Mononuclear cell (primary cell): ENCODE data around the gene SLC7A10. TPM values are rescaled to one million over a fixed set of nuclear protein-coding genes. Genes with fewer than 3 reads are reported as not detected.
"Not testable (repeated sequence)": the region's sequence is repeated elsewhere in the genome, so short reads cannot be mapped to it uniquely, and the experiment has no call there.

Source experiments
- H3K27me3 ChIP-seq: 2 replicates; pipeline ENCODE4 v1.6.0; 2011; ENCODE audit warnings: low read length, control low read depth; ENCODE audit not compliant: insufficient read depth
- H3K4me1 ChIP-seq: 2 replicates; pipeline ENCODE4 v1.5.1; 2011; ENCODE audit warnings: mild to moderate bottlenecking, low read length, control low read depth; ENCODE audit not compliant: insufficient read depth
- H3K4me3 ChIP-seq: 2 replicates; pipeline ENCODE4 v1.5.1; 2011; ENCODE audit warnings: mild to moderate bottlenecking, low read length, moderate library complexity
- H3K9me3 ChIP-seq: 2 replicates; pipeline ENCODE4 v1.5.1; 2011; ENCODE audit warnings: low read depth, mild to moderate bottlenecking, control low read depth, low read length
- total RNA-seq: library from RNA; depleted of rRNA; stranded (reverse); fragments of >200 nt; gene quantifications from one replicate; pipeline ENCODE4 v1.2.3, GENCODE V29; 2012

SLC7A10 gene
- total RNA-seq, 1 donor = not detected

GRCh38 chr19:33235269-33235995, 9.8 kb upstream of the SLC7A10 start:
- no peaks in the 10 kb centered on the region for H3K9me3 ChIP-seq
- no peaks in the 10 kb centered on the region for H3K27me3 ChIP-seq
- no peak overlapping the region for H3K4me3 ChIP-seq
- peaks cover 30% of the 10 kb centered on the region for H3K4me1 ChIP-seq

- Histone ChIP-seq H3K9me3 (no peaks in the 10 kb centered on the region), H3K4me3 (no peak overlapping the region), H3K27me3 (peaks cover 2% of the 10 kb centered on the region), H3K4me1 (peaks cover 30% of the 10 kb centered on the region)
Observed at GRCh38 chr19:33234736-33235135, 9.1 kb upstream of the SLC7A10 start.

GRCh38 chr19:33234092-33234491, 8.4 kb upstream of the SLC7A10 start:
- Histone ChIP-seq H3K4me1 (peaks cover 30% of the 10 kb centered on the region), H3K4me3 (no peak overlapping the region), H3K27me3 (peaks cover 7% of the 10 kb centered on the region), H3K9me3 (no peaks in the 10 kb centered on the region)

- H3K4me1 ChIP-seq = peaks cover 30% of the 10 kb centered on the region
- peaks cover 4% of the 10 kb centered on the region for H3K9me3 ChIP-seq
- peaks cover 14% of the 10 kb centered on the region for H3K27me3 ChIP-seq
- H3K4me3 ChIP-seq = no peak overlapping the region
Observed at GRCh38 chr19:33233056-33233873, 7.6 kb upstream of the SLC7A10 start.

DNA sequence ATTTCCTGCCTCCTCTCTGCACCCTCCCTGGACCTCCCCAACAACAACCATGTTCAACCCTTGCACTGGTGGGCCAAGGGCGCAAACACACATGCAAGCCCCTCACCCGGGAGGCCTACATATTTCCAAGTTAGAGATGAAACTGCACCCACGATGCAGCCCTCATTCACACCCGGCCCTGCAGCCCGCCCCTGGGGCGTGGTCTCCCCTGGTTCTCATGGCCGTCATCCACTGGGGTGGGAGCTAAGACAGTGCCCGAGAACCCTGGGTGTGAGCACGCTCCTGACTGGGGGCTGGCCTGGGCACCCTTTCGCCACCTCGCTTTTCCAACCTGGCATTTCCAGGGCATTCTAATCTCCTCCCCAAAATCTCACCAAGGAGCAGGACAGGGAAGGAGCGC, 7.0 kb upstream of the SLC7A10 start:
- Histone ChIP-seq H3K4me1 (peaks cover 30% of the 10 kb centered on the region), H3K27me3 (peaks cover 20% of the 10 kb centered on the region), H3K9me3 (peaks cover 11% of the 10 kb centered on the region), H3K4me3 (no peak overlapping the region)

GRCh38 chr19:33231511-33231910, 5.9 kb upstream of the SLC7A10 start:
- H3K9me3 ChIP-seq = peaks cover 12% of the 10 kb centered on the region
- no peak overlapping the region for H3K4me3 ChIP-seq

DNA sequence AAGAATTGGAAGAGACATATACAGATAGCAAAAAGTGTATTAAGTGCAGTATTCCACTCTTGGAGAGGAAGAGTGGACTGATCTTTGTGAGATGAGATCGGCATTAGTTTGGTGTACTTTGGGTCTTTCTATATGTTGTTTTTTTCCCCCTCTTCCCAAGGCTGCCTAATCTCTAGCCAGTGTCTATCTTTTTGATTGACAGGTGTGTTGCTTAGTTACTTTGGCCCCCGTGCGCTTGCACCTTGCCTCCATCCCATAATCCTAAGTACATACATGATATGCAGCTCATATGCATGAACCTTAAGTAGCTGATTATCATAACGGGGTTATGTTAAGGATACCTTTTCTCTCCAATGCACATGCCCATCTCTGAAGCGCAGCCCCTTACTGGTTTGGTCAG, 4.3 kb upstream of the SLC7A10 start:
- Histone ChIP-seq H3K4me3 (no peak overlapping the region), H3K27me3 (peaks cover 41% of the 10 kb centered on the region), H3K4me1 (peaks cover 38% of the 10 kb centered on the region), H3K9me3 (peaks cover 12% of the 10 kb centered on the region)

More at GRCh38 chr19:33231511-33231910, 5.9 kb upstream of the SLC7A10 start:
- Histone ChIP-seq H3K4me1 (peaks cover 31% of the 10 kb centered on the region), H3K27me3 (peaks cover 29% of the 10 kb centered on the region)

GRCh38 chr19:33227870-33228599, 2.4 kb upstream of the SLC7A10 start:
- H3K27me3 ChIP-seq = peaks cover 50% of the 10 kb centered on the region
- H3K4me3 ChIP-seq = no peak overlapping the region
- peaks cover 12% of the 10 kb centered on the region for H3K9me3 ChIP-seq
- H3K4me1 ChIP-seq = peaks cover 36% of the 10 kb centered on the region

DNA sequence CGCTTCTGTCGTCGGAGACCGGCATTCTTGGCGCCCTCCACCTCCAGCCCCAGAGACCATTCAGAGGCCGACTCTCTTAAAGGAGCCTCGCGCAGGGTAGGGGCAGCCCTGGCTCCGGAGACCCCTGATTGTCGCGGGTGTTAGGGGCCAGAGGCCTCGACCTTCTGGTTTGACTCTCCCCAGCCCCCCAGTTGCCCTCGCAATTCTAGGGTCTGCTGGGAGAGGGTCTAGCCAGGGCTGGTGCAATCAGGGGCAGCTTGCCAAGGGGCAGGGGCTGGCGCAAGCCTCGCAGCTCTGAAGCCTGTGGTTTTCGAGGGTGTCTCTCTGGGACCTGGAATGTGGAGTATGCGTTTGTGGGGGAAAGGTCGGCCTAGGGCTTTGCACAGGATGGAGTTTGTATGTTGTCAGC, 1.6 kb upstream of the SLC7A10 start:
- Histone ChIP-seq H3K9me3 (peaks cover 12% of the 10 kb centered on the region), H3K27me3 (peaks cover 50% of the 10 kb centered on the region), H3K4me1 (peaks cover 31% of the 10 kb centered on the region), H3K4me3 (no peak overlapping the region)

- H3K9me3 ChIP-seq = peaks cover 12% of the 10 kb centered on the region
- H3K4me3 ChIP-seq = peak overlapping the region; percentile 4
- peaks cover 26% of the 10 kb centered on the region for H3K4me1 ChIP-seq
- peaks cover 50% of the 10 kb centered on the region for H3K27me3 ChIP-seq
Observed at GRCh38 chr19:33226550-33227241, 1.0 kb upstream of the SLC7A10 start.

DNA sequence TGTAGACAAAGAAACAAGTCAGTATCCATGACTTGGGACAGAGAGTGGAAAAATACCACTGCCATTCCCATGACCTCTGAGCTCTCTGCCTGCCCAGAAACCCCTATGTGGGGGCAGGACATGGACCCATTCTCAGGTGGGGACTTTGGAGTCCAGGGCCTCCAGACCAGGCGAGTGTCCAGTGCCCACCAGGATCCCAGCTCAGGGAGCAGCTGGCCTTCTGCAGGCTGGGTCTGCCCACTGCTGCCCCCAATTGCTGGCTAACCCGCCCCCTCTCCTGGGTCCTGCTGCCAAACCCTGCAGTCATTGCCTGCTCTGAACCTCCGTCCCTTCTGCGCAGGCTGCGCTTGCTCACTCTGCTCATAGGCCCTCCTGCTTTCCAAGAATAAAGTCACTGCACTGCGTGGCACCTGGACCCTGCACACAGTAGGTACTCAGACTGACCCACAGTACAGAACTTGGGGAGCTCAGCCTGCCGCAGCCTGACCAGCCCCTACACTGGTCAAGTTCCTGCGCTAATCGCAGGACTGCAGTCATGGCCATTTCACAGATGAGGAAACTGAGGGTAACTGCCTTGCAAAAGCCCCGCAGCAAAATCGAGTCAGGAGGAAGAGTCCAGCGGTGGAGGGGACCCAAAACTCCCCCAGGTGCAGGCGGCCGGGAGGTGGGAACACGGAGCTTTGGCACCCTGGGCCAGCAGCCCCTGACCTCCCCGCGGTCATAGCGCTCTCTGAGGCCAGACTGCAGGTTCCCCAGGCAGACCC, 774 bp downstream of the SLC7A10 start:
- Histone ChIP-seq H3K27me3 (peaks cover 49% of the 10 kb centered on the region), H3K4me1 (peaks cover 14% of the 10 kb centered on the region), H3K4me3 (no peak overlapping the region), H3K9me3 (peaks cover 12% of the 10 kb centered on the region)

- Histone ChIP-seq H3K4me1 (peaks cover 14% of the 10 kb centered on the region), H3K27me3 (peaks cover 25% of the 10 kb centered on the region)
- not testable (repeated sequence) for H3K9me3 ChIP-seq, H3K4me3 ChIP-seq
Observed at GRCh38 chr19:33222255-33222654, 3.4 kb downstream of the SLC7A10 start.

GRCh38 chr19:33221638-33222037, 4.0 kb downstream of the SLC7A10 start:
- Histone ChIP-seq H3K4me3 (no peak overlapping the region), H3K27me3 (peaks cover 22% of the 10 kb centered on the region), H3K9me3 (no peaks in the 10 kb centered on the region), H3K4me1 (peaks cover 14% of the 10 kb centered on the region)

- peaks cover 14% of the 10 kb centered on the region for H3K27me3 ChIP-seq
- H3K9me3 ChIP-seq = no peaks in the 10 kb centered on the region
- H3K4me1 ChIP-seq = peaks cover 6% of the 10 kb centered on the region
- H3K4me3 ChIP-seq = no peak overlapping the region
Observed at GRCh38 chr19:33220735-33221134, 4.9 kb downstream of the SLC7A10 start.
